AG09319 (cell line): Measurements from ENCODE around the gene MYO10.

ENCODE experiments used
- DNase-seq: peaks from one replicate; pipeline ENCODE4 v3.0.0-alpha.2; 2010; ENCODE audit warnings: low read depth; ENCODE audit errors: extremely low read depth
- CTCF ChIP-seq: IDR thresholded peaks from 2 replicates; pipeline ENCODE4 v1.5.1; 2011; ENCODE audit warnings: low read depth, mild to moderate bottlenecking, inconsistent platforms, low read length, moderate library complexity

The MYO10 gene

GRCh38 chr5:16736158-16736995, 199.7 kb downstream of the MYO10 start:
- peak; percentile 64 for DNase-seq
- no peak for TF ChIP-seq CTCF

- no peak for DNase-seq
- no peak for TF ChIP-seq CTCF
Observed at GRCh38 chr5:16735101-16736060, 200.7 kb downstream of the MYO10 start.

GRCh38 chr5:16733331-16734006, 202.6 kb downstream of the MYO10 start:
- no peak for DNase-seq
- TF ChIP-seq CTCF: no peak

GRCh38 chr5:16732356-16732755, 203.7 kb downstream of the MYO10 start:
- DNase-seq: no peak
- no peak for TF ChIP-seq CTCF

- TF ChIP-seq CTCF: no peak
- no peak for DNase-seq
Observed at GRCh38 chr5:16727755-16728325, 208.2 kb downstream of the MYO10 start.

GRCh38 chr5:16726538-16726946, 209.5 kb downstream of the MYO10 start:
- no peak for TF ChIP-seq CTCF
- DNase-seq: no peak
